ENCODE data around the gene FBN1.

DNA sequence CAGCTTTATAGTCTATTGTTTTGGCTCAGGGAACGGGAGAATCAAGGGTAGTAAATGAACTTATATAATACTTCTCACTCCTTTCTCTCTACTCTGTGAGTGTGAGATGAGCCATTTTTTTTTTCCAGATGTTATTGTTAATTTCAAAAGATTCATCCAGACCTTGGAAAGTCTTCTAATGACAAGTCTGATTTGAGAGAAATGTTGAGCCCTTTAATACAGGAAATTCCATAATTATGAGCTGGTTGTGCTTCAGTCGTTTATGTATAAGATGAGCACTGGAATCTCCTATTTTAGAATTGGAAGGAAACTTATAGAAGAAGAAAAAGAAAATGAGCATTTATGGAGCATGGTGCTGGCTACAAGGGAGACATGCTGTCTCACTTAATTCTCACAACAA lies 92.0 kb downstream of the FBN1 start:
- TF ChIP-seq POLR2A (IDR thresholded peaks at IDR 0.05) (no peak), POLR2AphosphoS5 (IDR thresholded peaks at IDR 0.05) (no peak), EP300 (IDR thresholded peaks at IDR 0.05) (no peak)
- TF ChIP-seq, protein P1, sequence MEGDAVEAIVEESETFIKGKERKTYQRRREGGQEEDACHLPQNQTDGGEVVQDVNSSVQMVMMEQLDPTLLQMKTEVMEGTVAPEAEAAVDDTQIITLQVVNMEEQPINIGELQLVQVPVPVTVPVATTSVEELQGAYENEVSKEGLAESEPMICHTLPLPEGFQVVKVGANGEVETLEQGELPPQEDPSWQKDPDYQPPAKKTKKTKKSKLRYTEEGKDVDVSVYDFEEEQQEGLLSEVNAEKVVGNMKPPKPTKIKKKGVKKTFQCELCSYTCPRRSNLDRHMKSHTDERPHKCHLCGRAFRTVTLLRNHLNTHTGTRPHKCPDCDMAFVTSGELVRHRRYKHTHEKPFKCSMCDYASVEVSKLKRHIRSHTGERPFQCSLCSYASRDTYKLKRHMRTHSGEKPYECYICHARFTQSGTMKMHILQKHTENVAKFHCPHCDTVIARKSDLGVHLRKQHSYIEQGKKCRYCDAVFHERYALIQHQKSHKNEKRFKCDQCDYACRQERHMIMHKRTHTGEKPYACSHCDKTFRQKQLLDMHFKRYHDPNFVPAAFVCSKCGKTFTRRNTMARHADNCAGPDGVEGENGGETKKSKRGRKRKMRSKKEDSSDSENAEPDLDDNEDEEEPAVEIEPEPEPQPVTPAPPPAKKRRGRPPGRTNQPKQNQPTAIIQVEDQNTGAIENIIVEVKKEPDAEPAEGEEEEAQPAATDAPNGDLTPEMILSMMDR (IDR thresholded peaks at IDR 0.05) = no peak

Measured in upper lobe of left lung (tissue), 4 donors.